GM23338 (cell line): ENCODE data around the gene CYB5B.

Experiments
- CREB1 ChIP-seq: fragments of 250-450 bp; sonication (Bioruptor Pico); IDR thresholded peaks from 2 replicates; pipeline ENCODE4 v1.5.0; 2020; ENCODE audit warnings: low read depth, mild to moderate bottlenecking, moderate library complexity
- EZH2phosphoT487 ChIP-seq: fragments of 200-600 bp; sonication (generic); IDR thresholded peaks from one replicate; pipeline ENCODE4 v1.8.1; 2018; ENCODE audit warnings: antibody characterized with exemption; ENCODE audit not compliant: unreplicated experiment
- POLR2AphosphoS5 ChIP-seq: IDR thresholded peaks from 2 replicates; pipeline ENCODE4 v1.6.1; 2016; ENCODE audit warnings: antibody characterized with exemption, low read depth
- REST ChIP-seq: IDR thresholded peaks from one replicate; pipeline ENCODE4 v1.6.1; 2018; ENCODE audit warnings: antibody characterized with exemption; ENCODE audit not compliant: unreplicated experiment
- TF ChIP-seq, protein P1 (sequence below), 2 experiments: fragments of 200-600 bp in 1 of 2; sonication (generic) in 1 of 2; conservative IDR thresholded peaks; 2 replicates each; pipeline versions ENCODE4 v1.5.1 to v1.6.1; 2016 to 2017; ENCODE audit warnings: antibody characterized with exemption in 2 of 2, low read depth in 2 of 2, mild to moderate bottlenecking in 2 of 2, moderate library complexity in 1 of 2

- no peak for TF ChIP-seq CREB1 (CRISPR knock-in tag)
- TF ChIP-seq, protein P1, sequence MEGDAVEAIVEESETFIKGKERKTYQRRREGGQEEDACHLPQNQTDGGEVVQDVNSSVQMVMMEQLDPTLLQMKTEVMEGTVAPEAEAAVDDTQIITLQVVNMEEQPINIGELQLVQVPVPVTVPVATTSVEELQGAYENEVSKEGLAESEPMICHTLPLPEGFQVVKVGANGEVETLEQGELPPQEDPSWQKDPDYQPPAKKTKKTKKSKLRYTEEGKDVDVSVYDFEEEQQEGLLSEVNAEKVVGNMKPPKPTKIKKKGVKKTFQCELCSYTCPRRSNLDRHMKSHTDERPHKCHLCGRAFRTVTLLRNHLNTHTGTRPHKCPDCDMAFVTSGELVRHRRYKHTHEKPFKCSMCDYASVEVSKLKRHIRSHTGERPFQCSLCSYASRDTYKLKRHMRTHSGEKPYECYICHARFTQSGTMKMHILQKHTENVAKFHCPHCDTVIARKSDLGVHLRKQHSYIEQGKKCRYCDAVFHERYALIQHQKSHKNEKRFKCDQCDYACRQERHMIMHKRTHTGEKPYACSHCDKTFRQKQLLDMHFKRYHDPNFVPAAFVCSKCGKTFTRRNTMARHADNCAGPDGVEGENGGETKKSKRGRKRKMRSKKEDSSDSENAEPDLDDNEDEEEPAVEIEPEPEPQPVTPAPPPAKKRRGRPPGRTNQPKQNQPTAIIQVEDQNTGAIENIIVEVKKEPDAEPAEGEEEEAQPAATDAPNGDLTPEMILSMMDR (conservative IDR thresholded peaks at IDR 0.05; ENCODE audit: low read depth in 2 of 2), result no peak
- TF ChIP-seq POLR2AphosphoS5, result no peak
- no peak for TF ChIP-seq REST
- TF ChIP-seq EZH2phosphoT487, result no peak
Observed at GRCh38 chr16:69393898-69394849, 30.2 kb upstream of the CYB5B start.
